HepG2 (cell line): ENCODE results near the gene SREBF1. TPM values are rescaled to one million over a fixed set of nuclear protein-coding genes. Genes with fewer than 3 reads are reported as not detected.

ENCODE experiments used
- CEBPB ChIP-seq: IDR thresholded peaks from 2 replicates; pipeline ENCODE4 v1.6.1; 2011; ENCODE audit warnings: low read depth, low read length, improper control_type of control experiment, borderline replicate concordance
- MXI1 ChIP-seq: IDR thresholded peaks from 3 replicates; pipeline ENCODE4 v1.6.1; 2012; ENCODE audit warnings: low read depth, low read length, inconsistent platforms, borderline replicate concordance
- NCOA5 ChIP-seq: sonication (generic); formaldehyde crosslinking; IDR thresholded peaks from 2 replicates; pipeline ENCODE4 v1.4.0; 2020; ENCODE audit warnings: missing genetic modification reagents
- ZFX ChIP-seq: sonication (generic); formaldehyde crosslinking; IDR thresholded peaks from 2 replicates; pipeline ENCODE4 v1.4.0; 2020; ENCODE audit warnings: mild to moderate bottlenecking, low read depth, missing genetic modification reagents, moderate library complexity
- ZNF670 ChIP-seq: sonication (generic); formaldehyde crosslinking; IDR thresholded peaks from 2 replicates; pipeline ENCODE4 v1.8.0; 2022; ENCODE audit warnings: mild to moderate bottlenecking, missing genetic modification reagents, borderline replicate concordance
- polyA plus RNA-seq, 8 experiments: library from polyadenylated mRNA; depleted of rRNA in 3 of 8; stranded (reverse) in 7 of 8; unstranded in 1 of 8; fragments of >200 nt; fragmentation: Illumina TruSeq in 4 of 8; extraction: Trizol in 4 of 8; gene quantifications; 2 replicates each; pipeline versions ENCODE4 v1.2.1 to v1.2.3, GENCODE V29; 2011 to 2016; ENCODE audit warnings: low read depth in 4 of 8, missing spikeins in 1 of 8, mixed read lengths in 1 of 8; ENCODE audit not compliant: insufficient read depth in 1 of 8
- total RNA-seq, 5 experiments: library from RNA; depleted of rRNA; stranded (reverse); fragments of >200 nt; fragmentation: Illumina TruSeq; extraction: Trizol; gene quantifications; 2 replicates each; pipeline ENCODE4 v1.2.3, GENCODE V29; 2016; ENCODE audit warnings: low read depth in 1 of 5
- TF ChIP-seq, protein P1 (sequence below): sonication (generic); formaldehyde crosslinking; IDR thresholded peaks from 2 replicates; pipeline ENCODE4 v1.5.0; 2020; ENCODE audit warnings: missing genetic modification reagents
- TF ChIP-seq, protein P2 (sequence below): sonication (generic); formaldehyde crosslinking; IDR thresholded peaks from 2 replicates; pipeline ENCODE4 v1.5.0; 2020; ENCODE audit warnings: mild to moderate bottlenecking, missing genetic modification reagents, borderline replicate concordance
- TF ChIP-seq, protein P3 (sequence below), 2 experiments: fragments of 450-650 bp in 1 of 2; sonication (generic) in 1 of 2; formaldehyde crosslinking; IDR thresholded peaks; 2 replicates each; pipeline versions ENCODE4 v1.5.0 to v1.8.0; 2020 to 2022; ENCODE audit warnings: mild to moderate bottlenecking in 1 of 2, missing genetic modification reagents in 1 of 2

SREBF1 gene
- total and polyA plus RNA-seq, 2 of the 13 experiments (the other 11 are each of a cell fraction or from before 2014, with no cell fraction given), result 34.3 to 38.0 TPM

DNA sequence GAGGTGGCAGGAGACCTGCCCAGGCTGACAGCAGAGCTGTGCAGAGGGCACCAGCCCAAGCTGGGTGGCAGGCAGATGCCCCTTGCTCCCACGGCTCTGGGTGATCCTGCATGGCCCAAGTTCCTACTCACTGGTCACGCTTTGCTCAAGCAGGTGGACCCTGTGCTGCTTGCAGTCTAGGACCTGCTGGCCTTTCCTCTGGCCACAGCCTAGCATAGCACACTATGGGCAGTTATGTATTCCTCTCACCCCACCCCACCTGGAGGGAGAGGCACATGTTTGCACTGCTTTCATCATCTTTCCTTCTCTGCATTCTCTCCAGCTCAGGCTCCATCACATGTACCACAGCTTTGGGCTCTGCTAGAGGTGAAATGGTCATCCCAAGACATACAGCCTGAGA lies 19.6 kb upstream of the SREBF1 start (continued):
- TF ChIP-seq CEBPB, result peak; percentile 26; the same call in 1 of the 2 replicates
- TF ChIP-seq ZFX, result peak; percentile 41; the same call in 1 of the 2 replicates
- peak; percentile 22; the same call in 1 of the 3 replicates for TF ChIP-seq MXI1
- TF ChIP-seq, protein P1, sequence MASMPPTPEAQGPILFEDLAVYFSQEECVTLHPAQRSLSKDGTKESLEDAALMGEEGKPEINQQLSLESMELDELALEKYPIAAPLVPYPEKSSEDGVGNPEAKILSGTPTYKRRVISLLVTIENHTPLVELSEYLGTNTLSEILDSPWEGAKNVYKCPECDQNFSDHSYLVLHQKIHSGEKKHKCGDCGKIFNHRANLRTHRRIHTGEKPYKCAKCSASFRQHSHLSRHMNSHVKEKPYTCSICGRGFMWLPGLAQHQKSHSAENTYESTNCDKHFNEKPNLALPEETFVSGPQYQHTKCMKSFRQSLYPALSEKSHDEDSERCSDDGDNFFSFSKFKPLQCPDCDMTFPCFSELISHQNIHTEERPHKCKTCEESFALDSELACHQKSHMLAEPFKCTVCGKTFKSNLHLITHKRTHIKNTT (CRISPR knock-in tag), result no peak
- TF ChIP-seq ZNF670 (CRISPR knock-in tag), result no peak
- TF ChIP-seq, protein P2, sequence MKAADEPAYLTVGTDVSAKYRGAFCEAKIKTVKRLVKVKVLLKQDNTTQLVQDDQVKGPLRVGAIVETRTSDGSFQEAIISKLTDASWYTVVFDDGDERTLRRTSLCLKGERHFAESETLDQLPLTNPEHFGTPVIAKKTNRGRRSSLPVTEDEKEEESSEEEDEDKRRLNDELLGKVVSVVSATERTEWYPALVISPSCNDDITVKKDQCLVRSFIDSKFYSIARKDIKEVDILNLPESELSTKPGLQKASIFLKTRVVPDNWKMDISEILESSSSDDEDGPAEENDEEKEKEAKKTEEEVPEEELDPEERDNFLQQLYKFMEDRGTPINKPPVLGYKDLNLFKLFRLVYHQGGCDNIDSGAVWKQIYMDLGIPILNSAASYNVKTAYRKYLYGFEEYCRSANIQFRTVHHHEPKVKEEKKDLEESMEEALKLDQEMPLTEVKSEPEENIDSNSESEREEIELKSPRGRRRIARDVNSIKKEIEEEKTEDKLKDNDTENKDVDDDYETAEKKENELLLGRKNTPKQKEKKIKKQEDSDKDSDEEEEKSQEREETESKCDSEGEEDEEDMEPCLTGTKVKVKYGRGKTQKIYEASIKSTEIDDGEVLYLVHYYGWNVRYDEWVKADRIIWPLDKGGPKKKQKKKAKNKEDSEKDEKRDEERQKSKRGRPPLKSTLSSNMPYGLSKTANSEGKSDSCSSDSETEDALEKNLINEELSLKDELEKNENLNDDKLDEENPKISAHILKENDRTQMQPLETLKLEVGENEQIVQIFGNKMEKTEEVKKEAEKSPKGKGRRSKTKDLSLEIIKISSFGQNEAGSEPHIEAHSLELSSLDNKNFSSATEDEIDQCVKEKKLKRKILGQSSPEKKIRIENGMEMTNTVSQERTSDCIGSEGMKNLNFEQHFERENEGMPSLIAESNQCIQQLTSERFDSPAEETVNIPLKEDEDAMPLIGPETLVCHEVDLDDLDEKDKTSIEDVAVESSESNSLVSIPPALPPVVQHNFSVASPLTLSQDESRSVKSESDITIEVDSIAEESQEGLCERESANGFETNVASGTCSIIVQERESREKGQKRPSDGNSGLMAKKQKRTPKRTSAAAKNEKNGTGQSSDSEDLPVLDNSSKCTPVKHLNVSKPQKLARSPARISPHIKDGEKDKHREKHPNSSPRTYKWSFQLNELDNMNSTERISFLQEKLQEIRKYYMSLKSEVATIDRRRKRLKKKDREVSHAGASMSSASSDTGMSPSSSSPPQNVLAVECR (CRISPR knock-in tag), result peak; percentile 47
- no peak for TF ChIP-seq NCOA5
- TF ChIP-seq, protein P3, sequence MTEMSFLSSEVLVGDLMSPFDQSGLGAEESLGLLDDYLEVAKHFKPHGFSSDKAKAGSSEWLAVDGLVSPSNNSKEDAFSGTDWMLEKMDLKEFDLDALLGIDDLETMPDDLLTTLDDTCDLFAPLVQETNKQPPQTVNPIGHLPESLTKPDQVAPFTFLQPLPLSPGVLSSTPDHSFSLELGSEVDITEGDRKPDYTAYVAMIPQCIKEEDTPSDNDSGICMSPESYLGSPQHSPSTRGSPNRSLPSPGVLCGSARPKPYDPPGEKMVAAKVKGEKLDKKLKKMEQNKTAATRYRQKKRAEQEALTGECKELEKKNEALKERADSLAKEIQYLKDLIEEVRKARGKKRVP (CRISPR knock-in tag; IDR thresholded peaks at IDR 0.05), result peak in 1 of 2 experiments; percentile 81; a peak in 2 of 4 replicates
- TF ChIP-seq, all 625 proteins: peak for 23
